ENCODE measurements around the gene OBSCN.
"Not testable (repeated sequence)": the region's sequence is repeated elsewhere in the genome, so short reads cannot be mapped to it uniquely, and the experiment has no call there.

OBSCN gene

DNA sequence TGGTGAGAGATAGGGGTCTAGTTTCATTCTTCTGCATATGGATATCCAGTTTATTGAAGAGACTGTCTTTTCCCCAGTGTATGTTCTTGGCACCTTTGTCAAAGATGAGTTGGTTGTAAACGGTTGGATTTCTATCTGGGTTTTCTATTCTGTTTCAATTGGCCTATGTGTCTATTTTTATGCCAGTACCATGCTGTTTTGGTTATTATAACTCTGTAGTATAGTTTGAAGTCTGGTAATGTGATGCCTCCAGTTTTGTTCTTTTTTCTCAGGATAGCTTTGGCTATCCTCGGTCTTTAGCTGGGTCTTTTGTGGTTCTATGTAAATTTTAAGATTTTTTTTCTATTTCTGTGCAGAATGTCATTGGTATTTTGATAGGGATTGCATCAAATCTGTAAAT, 19.6 kb upstream of the OBSCN start:
- ATAC-seq = not testable (repeated sequence)

GRCh38 chr1:228190182-228190581, 17.7 kb upstream of the OBSCN start:
- no peak for ATAC-seq

- ATAC-seq = no peak
Measured at GRCh38 chr1:228190778-228191177, 17.1 kb upstream of the OBSCN start.

DNA sequence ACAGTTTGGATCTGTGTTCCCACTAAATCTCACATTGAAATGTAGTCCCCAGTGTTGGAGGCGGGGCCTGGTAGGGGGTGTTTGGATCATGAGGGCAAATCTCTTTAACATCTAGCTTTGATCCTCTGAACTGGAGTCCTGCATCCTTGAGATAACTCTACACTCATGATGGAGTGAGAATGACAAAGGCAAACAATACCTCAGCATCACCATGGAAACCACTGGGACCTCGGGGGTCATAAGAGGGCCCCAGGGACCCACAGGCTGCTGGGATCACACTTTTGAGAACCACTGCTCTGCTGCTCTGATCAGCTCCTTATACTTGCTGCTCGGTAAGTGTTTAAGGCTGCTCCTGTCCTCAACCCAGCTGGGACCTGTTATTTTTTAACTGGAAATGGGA, 13.4 kb upstream of the OBSCN start:
- no peak for ATAC-seq

DNA sequence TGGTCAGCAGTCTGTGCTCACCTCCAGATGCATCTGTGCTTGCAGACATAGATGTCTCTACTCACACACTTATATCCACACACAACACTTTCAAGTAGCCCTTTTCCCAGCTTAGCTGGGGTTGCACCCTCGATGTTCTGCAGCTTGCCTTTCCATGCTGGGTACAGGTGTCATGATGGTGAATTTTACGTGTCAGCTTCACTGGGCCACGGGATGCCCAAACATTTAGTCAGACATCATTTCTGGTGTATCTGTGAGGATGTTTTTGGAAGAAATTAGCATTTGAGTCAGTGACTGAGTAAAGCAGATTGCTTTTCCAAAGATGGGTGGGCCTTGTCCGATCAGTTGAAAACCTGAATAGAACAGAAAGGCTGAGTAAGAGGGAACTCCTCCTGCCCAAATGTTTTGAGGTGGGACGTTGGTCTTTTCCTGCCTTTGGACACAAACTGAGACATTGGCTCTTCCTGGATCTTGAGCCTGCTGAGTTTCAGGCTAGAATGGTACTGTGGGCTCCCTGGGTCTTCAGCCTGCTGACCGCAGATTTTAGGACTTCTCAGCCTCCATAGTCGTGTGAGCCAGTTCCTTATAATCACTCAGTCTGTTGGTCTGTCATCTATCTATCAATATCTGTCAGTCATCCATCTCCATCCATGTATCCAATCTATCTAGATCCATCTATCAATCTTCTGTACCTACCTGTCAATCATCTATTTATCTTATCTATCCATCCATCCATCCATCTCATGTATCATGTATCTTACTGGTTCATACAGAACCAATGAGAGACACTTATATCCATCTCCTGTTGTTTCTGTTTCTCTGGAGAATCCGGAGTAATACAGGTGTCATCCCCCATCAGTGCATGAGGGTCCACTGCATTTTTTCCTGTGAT, 12.7 kb upstream of the OBSCN start:
- no peak for ATAC-seq

DNA sequence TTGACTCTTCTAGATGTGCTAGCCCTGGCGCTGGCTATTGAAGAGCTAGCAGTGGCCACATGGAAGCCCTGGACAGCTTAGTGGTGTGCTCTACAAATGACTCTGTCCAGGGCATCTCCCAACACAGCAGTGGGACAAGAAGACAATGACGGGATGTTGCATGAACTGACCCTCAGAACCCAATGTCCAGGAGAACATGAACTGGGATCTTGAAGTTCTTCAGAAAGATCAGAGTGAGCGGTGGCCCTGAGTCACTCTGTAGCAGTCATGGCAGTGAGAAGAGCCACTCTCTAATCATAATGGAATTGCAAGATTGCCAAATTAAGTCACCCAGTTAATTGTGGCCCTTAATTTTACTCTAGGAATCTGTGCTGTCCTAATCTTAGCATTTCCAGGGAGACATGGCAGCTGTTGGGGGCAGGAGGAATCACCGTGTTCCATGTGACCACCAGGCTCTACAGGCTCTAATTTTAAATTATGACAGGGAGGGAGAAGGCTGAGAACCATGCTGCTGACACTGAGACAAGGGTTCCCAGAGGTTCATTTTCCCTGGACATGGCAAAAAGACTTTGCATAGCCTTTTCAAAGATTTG, 10.2 kb upstream of the OBSCN start:
- ATAC-seq = no peak

DNA sequence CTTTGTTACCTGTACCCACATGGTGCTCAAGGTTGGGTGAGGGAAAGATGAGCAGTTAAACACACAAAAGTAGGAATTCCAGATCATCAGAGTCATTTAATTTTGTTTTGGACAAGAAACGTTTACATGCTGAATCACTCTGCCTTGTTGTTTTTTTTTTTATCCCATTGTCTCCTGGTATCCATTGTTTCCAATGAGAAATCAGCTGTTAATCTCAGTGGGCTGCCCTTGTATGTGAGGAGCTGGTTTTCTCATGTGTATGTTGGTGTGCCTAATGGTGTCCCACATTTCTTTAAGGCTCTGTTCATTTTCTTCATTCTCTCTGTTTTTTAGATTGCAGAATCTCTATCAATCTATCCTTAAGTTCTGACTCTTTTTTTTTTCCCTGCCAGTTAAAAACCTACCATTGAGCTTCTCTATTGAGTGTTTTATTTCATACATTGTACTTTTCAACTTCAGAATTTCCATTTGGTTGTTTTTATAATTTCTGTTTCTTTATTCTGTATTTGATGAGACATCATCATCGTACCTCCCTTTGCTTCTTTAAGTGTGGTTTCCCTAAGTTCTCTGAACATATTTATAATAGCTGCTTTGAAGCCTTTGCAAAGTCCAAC, 8.8 kb upstream of the OBSCN start:
- no peak for ATAC-seq

GRCh38 chr1:228204958-228205357, 2.9 kb upstream of the OBSCN start:
- no peak for ATAC-seq

GRCh38 chr1:228205526-228206436, 2.1 kb upstream of the OBSCN start:
- ATAC-seq = no peak

- ATAC-seq = no peak
Measured at GRCh38 chr1:228206582-228207351, 1.1 kb upstream of the OBSCN start.

DNA sequence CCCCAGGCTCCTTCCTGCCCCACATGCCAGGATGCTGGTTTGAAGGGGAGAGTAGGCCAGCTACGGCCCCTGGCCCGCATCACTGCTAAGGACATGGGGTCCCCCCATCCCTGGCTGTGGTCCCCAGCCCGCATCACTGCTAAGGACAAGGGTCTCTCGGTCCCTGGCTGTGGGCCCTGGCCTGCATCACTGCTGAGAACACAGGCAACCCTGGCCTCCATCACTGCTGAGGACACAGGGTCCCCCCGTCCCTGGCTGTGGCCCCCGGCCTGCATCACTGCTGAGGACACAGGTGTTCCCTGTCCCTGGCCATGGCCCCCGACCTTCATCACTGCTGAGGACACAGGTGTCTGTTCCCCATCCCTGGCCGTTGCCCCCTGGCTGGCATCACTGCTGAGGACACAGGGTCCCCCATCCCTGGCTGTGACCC, 448 bp upstream of the OBSCN start:
- ATAC-seq = no peak

DNA sequence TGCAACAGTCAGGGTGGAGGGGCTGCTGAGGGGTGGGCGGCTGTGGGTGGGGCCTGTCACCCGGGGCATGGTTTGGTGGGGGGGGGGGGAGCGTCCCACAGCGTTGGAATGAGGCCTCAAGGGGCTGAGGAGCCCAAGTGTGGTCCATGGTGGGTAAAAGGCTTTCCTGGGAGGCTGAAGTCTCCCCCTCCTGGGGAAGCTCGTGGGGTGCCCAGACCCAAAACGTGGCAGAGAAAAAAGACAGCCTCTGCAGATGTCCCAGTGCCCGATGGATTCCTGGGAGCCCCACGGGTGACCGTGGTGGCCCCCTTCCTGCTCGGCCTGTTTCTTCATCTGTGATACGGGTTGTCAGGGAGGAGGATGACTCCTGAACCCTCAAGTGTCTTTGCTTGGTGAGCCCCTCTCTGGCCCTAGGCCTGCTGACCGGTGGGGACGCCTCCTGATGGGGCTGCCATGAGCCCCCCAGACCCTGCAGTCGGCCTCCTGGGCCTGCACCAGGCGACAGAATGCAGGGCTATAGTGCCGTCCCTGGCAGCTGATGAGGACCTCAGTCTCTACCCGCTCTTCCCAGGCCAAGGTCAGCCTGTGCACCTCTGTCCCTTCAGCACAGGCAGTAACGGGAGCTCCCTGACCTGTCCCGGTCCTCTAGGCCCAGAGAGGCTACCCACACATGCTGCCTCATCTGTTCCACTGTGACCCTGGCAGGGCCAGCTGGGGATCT, 1.1 kb downstream of the OBSCN start:
- ATAC-seq = no peak

- ATAC-seq = no peak
Measured at GRCh38 chr1:228209657-228210056, 1.8 kb downstream of the OBSCN start.

DNA sequence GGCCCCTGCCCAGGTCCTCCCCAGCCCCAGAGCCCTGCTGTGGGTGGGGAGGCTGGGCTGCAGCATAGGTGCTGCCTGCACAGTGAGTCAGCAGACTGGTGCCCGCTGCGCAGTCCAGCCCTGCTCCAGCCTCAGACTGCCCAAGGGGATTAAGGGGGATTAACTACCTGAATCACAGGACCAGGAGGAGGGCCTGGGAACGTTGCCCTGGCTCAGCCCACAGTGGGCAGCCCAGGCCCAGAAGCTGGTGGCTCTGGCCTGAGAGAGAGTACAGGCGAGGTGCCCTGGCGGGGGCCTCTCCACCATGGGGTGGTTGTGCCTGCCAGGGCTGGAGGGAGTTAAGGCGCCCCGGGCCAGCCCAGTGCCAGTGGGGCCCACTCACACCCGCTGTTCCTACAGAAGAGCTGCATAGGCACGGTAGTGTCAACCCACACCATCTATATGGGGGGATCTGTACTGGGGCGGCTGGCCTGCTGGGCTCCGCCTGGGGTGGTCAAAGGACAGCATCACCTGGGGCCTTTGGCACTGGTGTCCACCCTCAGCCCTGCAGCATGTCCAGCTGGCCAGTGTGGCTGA, 2.3 kb downstream of the OBSCN start:
- no peak for ATAC-seq

DNA sequence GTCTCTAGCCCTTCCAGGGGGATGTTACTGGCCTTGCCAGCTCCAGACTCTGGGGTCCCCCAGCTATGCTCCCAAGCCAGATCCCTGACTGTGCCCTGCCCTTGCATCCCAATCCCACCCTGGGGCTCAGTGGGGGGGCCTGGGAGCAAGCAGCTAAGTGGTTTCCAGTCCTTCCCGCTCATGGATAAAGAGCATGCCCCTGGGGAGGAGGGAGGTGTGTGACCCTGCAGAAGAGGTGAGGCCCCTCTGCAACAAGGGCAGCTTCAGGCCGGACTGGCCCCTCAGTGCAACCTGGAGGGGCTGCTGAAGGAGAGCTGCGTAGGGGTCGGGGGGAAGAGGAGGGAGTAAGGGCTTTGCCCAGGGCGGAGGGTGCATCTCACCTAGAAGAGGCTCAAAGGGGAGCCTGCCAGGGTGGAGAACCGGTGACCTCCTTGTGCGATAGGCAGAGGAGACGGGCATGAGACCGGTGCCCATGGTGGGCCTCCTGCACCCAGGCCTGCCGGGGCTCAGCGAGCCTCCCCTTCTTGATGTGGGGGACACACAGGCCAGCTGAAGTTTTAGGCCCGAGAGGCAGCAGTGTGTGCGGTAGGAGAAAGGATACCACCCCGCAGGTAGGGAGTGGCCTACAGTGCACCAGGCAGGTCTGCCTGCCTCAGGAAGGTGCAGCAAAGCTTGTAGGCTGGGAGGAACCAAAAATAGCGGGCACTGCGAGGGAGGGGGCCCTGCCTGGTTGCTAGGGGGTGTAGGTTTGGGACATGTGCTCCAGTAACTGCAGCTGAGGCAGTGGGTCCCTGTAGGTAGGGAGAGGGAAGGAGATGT, 3.1 kb downstream of the OBSCN start:
- no peak for ATAC-seq

DNA sequence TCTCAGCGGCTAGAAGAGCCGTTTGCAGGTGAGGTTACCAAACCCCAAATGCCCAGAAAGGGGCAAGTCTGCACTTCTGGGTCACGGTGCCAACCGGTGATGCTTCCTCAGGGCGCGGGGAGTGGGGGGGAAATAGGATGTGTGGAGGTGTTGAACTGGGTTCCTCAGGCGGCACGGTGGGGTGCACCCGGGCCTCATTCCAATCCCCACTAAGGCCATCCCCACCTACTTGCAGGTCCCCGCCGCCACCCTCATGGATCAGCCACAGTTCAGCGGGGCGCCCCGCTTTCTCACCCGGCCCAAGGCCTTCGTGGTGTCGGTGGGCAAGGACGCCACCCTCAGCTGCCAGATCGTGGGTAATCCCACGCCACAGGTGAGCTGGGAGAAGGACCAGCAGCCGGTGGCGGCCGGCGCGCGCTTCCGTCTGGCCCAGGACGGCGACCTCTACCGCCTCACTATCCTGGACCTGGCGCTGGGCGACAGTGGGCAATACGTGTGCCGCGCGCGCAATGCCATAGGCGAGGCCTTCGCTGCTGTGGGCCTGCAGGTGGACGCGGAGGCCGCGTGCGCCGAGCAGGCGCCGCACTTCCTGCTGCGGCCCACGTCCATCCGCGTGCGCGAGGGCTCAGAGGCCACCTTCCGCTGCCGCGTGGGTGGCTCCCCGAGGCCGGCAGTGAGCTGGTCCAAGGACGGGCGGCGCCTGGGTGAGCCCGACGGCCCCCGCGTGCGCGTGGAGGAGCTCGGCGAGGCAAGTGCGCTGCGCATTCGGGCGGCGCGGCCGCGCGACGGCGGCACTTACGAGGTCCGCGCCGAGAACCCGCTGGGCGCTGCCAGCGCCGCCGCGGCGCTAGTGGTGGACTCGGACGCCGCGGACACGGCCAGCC, 3.9 kb downstream of the OBSCN start:
- no peak for ATAC-seq

- ATAC-seq = no peak
Measured at GRCh38 chr1:228212415-228212965, 4.6 kb downstream of the OBSCN start.

- ATAC-seq = peak; percentile 96 to 97
Measured at GRCh38 chr1:228212966-228213844, 5.4 kb downstream of the OBSCN start.
